ENCODE data around the gene MYEOV.

- TF ChIP-seq YY1 (IDR thresholded peaks at IDR 0.05; ENCODE audit: insufficient read depth, insufficient read length), result no peak
- no peak for TF ChIP-seq ZNF274 (IDR thresholded peaks at IDR 0.05; ENCODE audit: low read depth, low read length)
Measured at GRCh38 chr11:69306821-69307220, 12.9 kb downstream of the MYEOV start.
